RKO (cell line): ENCODE results near the gene ZDHHC13.
"Not testable (repeated sequence)": the region's sequence is repeated elsewhere in the genome, so short reads cannot be mapped to it uniquely, and the experiment has no call there.

Experiments used
- DNase-seq: peaks from one replicate; pipeline ENCODE4 v3.0.0-alpha.2; 2016; ENCODE audit warnings: low spot score

Gene ZDHHC13

GRCh38 chr11:19100885-19101284, 16.1 kb upstream of the ZDHHC13 start:
- no peak for DNase-seq

GRCh38 chr11:19101796-19102520, 15.0 kb upstream of the ZDHHC13 start:
- DNase-seq, result no peak

GRCh38 chr11:19102521-19102900, 14.5 kb upstream of the ZDHHC13 start:
- DNase-seq, result no peak

GRCh38 chr11:19105011-19105410, 12.0 kb upstream of the ZDHHC13 start:
- DNase-seq, result no peak

- DNase-seq, result no peak
These were observed 9.8 kb upstream of the ZDHHC13 start for GRCh38 chr11:19107125-19107524.

- no peak for DNase-seq
These were observed 6.7 kb upstream of the ZDHHC13 start for GRCh38 chr11:19110295-19110694.

GRCh38 chr11:19111809-19112208, 5.2 kb upstream of the ZDHHC13 start:
- no peak for DNase-seq

- no peak for DNase-seq
These were observed 545 bp upstream of the ZDHHC13 start for GRCh38 chr11:19116276-19116970.

GRCh38 chr11:19117760-19118097, 761 bp downstream of the ZDHHC13 start:
- peak; percentile 41 for DNase-seq

- DNase-seq, result peak; percentile 12
These were observed 4.7 kb downstream of the ZDHHC13 start for GRCh38 chr11:19121646-19122045.

GRCh38 chr11:19122960-19123615, 6.1 kb downstream of the ZDHHC13 start:
- no peak for DNase-seq

- DNase-seq, result not testable (repeated sequence)
These were observed 9.8 kb downstream of the ZDHHC13 start for GRCh38 chr11:19126562-19127325.

GRCh38 chr11:19134004-19134403, 17.0 kb downstream of the ZDHHC13 start:
- no peak for DNase-seq

- not testable (repeated sequence) for DNase-seq
These were observed 19.9 kb downstream of the ZDHHC13 start for GRCh38 chr11:19136884-19137283.

- no peak for DNase-seq
These were observed 28.4 kb downstream of the ZDHHC13 start for GRCh38 chr11:19145319-19145718.

- DNase-seq, result no peak
These were observed 39.9 kb downstream of the ZDHHC13 start for GRCh38 chr11:19156892-19157291.

GRCh38 chr11:19160847-19161246, 43.9 kb downstream of the ZDHHC13 start:
- DNase-seq, result peak; percentile 28

GRCh38 chr11:19161651-19162050, 44.7 kb downstream of the ZDHHC13 start:
- no peak for DNase-seq

GRCh38 chr11:19162951-19163505, 46.1 kb downstream of the ZDHHC13 start:
- DNase-seq, result no peak

- DNase-seq, result no peak
These were observed 46.6 kb downstream of the ZDHHC13 start for GRCh38 chr11:19163617-19164016.

- no peak for DNase-seq
These were observed 47.4 kb downstream of the ZDHHC13 start for GRCh38 chr11:19164230-19164855.

- DNase-seq, result no peak
These were observed 47.9 kb downstream of the ZDHHC13 start for GRCh38 chr11:19164881-19165280.
